Caki2 (cell line): ENCODE data around the gene DUSP28. TPM values are rescaled to one million over a fixed set of nuclear protein-coding genes. Genes with fewer than 3 reads are reported as not detected.
"Not testable (repeated sequence)": the region's sequence is repeated elsewhere in the genome, so short reads cannot be mapped to it uniquely, and the experiment has no call there.

Source experiments
- DNase-seq: peaks from one replicate; pipeline ENCODE4 v3.0.0-alpha.2; 2015; ENCODE audit warnings: low read depth
- in situ Hi-C: cut with HindIII; loops from 2 replicates; pipeline ENCODE4 v1.10.0; 2016; ENCODE audit warnings: low sequenced_read_pairs, low pct_unique_long_range_greater_than_20kb, mixed read lengths
- total RNA-seq: library from RNA; depleted of rRNA; stranded (reverse); fragments of >200 nt; shearing (Covaris generic); gene quantifications from 2 replicates; pipeline ENCODE4 v1.2.3, GENCODE V29; 2014; ENCODE audit warnings: low replicate concordance

DUSP28 gene
- total RNA-seq, 1 experiment from 2014 or later = 8.9 TPM

GRCh38 chr2:240555541-240556250 is 4.5 kb upstream of the DUSP28 start:
- no peak for DNase-seq
- in situ Hi-C loops = no loop called here

GRCh38 chr2:240556553-240557100 is 3.5 kb upstream of the DUSP28 start:
- in situ Hi-C loops = no loop called here
- no peak for DNase-seq

- no peak for DNase-seq
- in situ Hi-C loops = no loop called here
Observed at GRCh38 chr2:240557101-240557751, 2.9 kb upstream of the DUSP28 start.

- in situ Hi-C loops = no loop called here
- peak; percentile 44 for DNase-seq
Observed at GRCh38 chr2:240557808-240558207, 2.3 kb upstream of the DUSP28 start, which contains the start of gene ANKMY1. TSS of gene ANKMY1 (minus strand) at chr2:240557988. CDS start at chr2:240557335, 653 bp downstream.

- DNase-seq = no peak
- in situ Hi-C loops = no loop called here
Observed at GRCh38 chr2:240558236-240558761, 1.9 kb upstream of the DUSP28 start.

GRCh38 chr2:240559286-240559685 is 871 bp upstream of the DUSP28 start:
- DNase-seq = no peak
- in situ Hi-C loops = no loop called here

GRCh38 chr2:240560480-240561324 is 545 bp downstream of the DUSP28 start:
- DNase-seq = peak; percentile 90
- in situ Hi-C loops = no loop called here

GRCh38 chr2:240561325-240561971 is 1.3 kb downstream of the DUSP28 start:
- DNase-seq = no peak
- in situ Hi-C loops = no loop called here

- in situ Hi-C loops, DNase-seq: not testable (repeated sequence)
Observed at GRCh38 chr2:240563231-240563630, 3.1 kb downstream of the DUSP28 start.

GRCh38 chr2:240563951-240564560 is 3.9 kb downstream of the DUSP28 start:
- in situ Hi-C loops = no loop called here
- no peak for DNase-seq

- peak; percentile 66 for DNase-seq
- in situ Hi-C loops = no loop called here
Observed at GRCh38 chr2:240564561-240565332, 4.6 kb downstream of the DUSP28 start.

GRCh38 chr2:240565333-240566202 is 5.4 kb downstream of the DUSP28 start:
- peak; percentile 92 for DNase-seq
- in situ Hi-C loops = no loop called here

GRCh38 chr2:240566203-240567136 is 6.3 kb downstream of the DUSP28 start:
- peak; percentile 69 for DNase-seq
- in situ Hi-C loops = no loop called here

- in situ Hi-C loops = no loop called here
- no peak for DNase-seq
Observed at GRCh38 chr2:240567137-240567871, 7.1 kb downstream of the DUSP28 start.
